Ascending aorta (tissue), 2 donors: ENCODE measurements around the gene CACNA1E. TPM values are rescaled to one million over a fixed set of nuclear protein-coding genes. Genes with fewer than 3 reads are reported as not detected.

Source experiments
- DNase-seq, 2 donors: peaks; one replicate each; pipeline ENCODE4 v3.0.0-alpha.2; 2019; ENCODE audit warnings: low spot score in 2 of 2
- H3K27ac ChIP-seq, 2 donors: fragments of 200-600 bp; sonication (generic); one replicate each; pipeline ENCODE4 v1.5.1; 2016 to 2017; ENCODE audit warnings: mild to moderate bottlenecking in 1 of 2
- H3K27me3 ChIP-seq: fragments of 200-600 bp; sonication (generic); one replicate; pipeline ENCODE4 v1.5.1; 2017
- H3K36me3 ChIP-seq, 2 donors: fragments of 200-600 bp; sonication (generic); one replicate each; pipeline ENCODE4 v1.5.1; 2016
- H3K4me1 ChIP-seq, 2 donors: fragments of 200-600 bp; sonication (generic); one replicate each; pipeline ENCODE4 v1.5.1; 2016 to 2017; ENCODE audit warnings: mild to moderate bottlenecking in 1 of 2
- H3K4me3 ChIP-seq, 2 donors: fragments of 200-600 bp; sonication (generic); one replicate each; pipeline ENCODE4 v1.5.1; 2016 to 2017; ENCODE audit warnings: mild to moderate bottlenecking in 1 of 2
- H3K9me3 ChIP-seq, 2 donors: fragments of 200-600 bp; sonication (generic); one replicate each; pipeline ENCODE4 v1.5.1; 2016
- intact Hi-C: fragments of 100-400 bp; cut with DNase I; formaldehyde crosslinking; loops from one replicate; pipeline ENCODE4 v1.15.1; 2023
- total RNA-seq: library from RNA; depleted of rRNA; stranded (reverse); fragments of >200 nt; gene quantifications from one replicate; pipeline ENCODE4 v1.1.0, GENCODE V29; 2016
- TF ChIP-seq, protein P1 (sequence below), 3 experiments: fragments of 200-600 bp in 2 of 3; fragments of 450-650 bp in 1 of 3; sonication (generic) in 2 of 3; IDR thresholded peaks; one replicate each; pipeline ENCODE4 v1.5.1; 2016 to 2019; ENCODE audit warnings: antibody characterized with exemption in 3 of 3, mild to moderate bottlenecking in 1 of 3, moderate library complexity in 1 of 3

CACNA1E gene
- total RNA-seq, 1 donor from 2014 or later: not detected

DNA sequence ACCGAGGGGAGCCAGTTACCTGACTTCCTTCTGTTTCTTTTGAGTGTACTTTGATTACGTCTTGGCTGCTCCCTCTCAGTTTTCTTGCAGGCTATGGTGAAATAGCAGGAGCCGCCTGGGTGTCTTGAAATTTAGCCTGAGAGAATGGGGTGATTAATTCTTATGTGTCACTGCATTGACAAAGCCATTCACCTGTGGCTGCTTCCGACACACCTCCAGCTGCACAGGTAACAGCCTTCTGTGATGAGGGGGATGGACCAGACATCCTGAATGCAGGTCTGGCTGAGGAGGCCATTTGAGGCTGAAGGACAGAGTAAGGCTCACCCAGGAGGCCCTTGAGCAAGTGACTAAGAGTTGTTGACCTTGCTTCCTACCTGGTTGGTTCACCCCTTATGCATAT is 16.5 kb downstream of the CACNA1E start:
- Histone ChIP-seq H3K36me3 (no peaks in the 10 kb centered on the region), H3K4me1 (no peaks in the 10 kb centered on the region), H3K27ac (no peak overlapping the region), H3K9me3 (no peaks in the 10 kb centered on the region), H3K4me3 (no peak overlapping the region), H3K27me3 (no peaks in the 10 kb centered on the region)
- intact Hi-C loops: no loop called here
- TF ChIP-seq, protein P1, sequence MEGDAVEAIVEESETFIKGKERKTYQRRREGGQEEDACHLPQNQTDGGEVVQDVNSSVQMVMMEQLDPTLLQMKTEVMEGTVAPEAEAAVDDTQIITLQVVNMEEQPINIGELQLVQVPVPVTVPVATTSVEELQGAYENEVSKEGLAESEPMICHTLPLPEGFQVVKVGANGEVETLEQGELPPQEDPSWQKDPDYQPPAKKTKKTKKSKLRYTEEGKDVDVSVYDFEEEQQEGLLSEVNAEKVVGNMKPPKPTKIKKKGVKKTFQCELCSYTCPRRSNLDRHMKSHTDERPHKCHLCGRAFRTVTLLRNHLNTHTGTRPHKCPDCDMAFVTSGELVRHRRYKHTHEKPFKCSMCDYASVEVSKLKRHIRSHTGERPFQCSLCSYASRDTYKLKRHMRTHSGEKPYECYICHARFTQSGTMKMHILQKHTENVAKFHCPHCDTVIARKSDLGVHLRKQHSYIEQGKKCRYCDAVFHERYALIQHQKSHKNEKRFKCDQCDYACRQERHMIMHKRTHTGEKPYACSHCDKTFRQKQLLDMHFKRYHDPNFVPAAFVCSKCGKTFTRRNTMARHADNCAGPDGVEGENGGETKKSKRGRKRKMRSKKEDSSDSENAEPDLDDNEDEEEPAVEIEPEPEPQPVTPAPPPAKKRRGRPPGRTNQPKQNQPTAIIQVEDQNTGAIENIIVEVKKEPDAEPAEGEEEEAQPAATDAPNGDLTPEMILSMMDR (IDR thresholded peaks at IDR 0.05): no peak
- no peak for DNase-seq

DNA sequence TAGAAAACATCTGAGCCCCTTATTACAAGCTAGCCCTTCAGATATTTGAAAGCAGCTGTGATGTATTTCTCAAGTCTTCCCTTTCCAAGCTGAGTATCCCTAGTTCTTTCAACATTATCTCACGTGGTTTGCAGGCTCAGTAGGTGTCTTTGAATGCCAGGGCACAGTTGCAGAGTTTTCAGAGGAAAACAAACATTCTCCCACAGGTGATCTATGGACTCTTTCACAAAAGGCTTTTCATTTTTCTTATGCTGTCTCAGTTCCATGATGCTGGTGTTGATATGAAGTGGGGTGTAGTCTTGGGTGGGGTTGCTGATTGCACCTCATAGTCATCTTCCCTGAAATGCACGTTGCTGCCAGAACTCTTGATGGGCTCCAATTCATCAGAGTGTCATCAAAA is 17.3 kb downstream of the CACNA1E start:
- intact Hi-C loops: no loop called here
- H3K4me1 ChIP-seq: no peaks in the 10 kb centered on the region
- H3K27ac ChIP-seq: no peak overlapping the region
- H3K27me3 ChIP-seq: no peaks in the 10 kb centered on the region
- H3K9me3 ChIP-seq: no peaks in the 10 kb centered on the region
- H3K4me3 ChIP-seq: no peak overlapping the region
- no peaks in the 10 kb centered on the region for H3K36me3 ChIP-seq
- DNase-seq: no peak
- TF ChIP-seq, protein P1 (IDR thresholded peaks at IDR 0.05): no peak

DNA sequence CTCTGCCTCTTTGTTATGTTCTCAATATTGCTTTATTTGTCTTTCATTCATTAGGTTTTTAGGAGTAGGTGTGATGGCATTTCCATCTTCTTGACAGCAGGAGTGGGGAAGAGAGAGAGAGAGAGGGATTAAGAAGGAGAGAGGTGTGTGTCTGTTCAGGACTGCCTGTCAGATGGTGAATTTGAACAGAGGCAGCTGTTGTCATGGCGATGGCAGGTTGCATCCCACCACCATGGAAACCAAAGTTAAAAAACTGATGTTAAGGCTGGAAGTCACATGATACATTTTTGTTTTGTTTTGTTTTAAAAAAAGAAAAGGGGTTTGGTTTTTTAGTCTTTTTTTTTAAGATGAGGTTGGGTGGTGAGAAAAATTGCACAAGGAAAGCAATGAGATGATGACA is 18.3 kb downstream of the CACNA1E start:
- no peaks in the 10 kb centered on the region for H3K27me3 ChIP-seq
- no peaks in the 10 kb centered on the region for H3K36me3 ChIP-seq
- intact Hi-C loops: no loop called here
- TF ChIP-seq, protein P1 (IDR thresholded peaks at IDR 0.05): no peak
- H3K4me1 ChIP-seq: no peaks in the 10 kb centered on the region
- no peaks in the 10 kb centered on the region for H3K9me3 ChIP-seq
- H3K27ac ChIP-seq: no peak overlapping the region
- no peak for DNase-seq
- H3K4me3 ChIP-seq: no peak overlapping the region

DNA sequence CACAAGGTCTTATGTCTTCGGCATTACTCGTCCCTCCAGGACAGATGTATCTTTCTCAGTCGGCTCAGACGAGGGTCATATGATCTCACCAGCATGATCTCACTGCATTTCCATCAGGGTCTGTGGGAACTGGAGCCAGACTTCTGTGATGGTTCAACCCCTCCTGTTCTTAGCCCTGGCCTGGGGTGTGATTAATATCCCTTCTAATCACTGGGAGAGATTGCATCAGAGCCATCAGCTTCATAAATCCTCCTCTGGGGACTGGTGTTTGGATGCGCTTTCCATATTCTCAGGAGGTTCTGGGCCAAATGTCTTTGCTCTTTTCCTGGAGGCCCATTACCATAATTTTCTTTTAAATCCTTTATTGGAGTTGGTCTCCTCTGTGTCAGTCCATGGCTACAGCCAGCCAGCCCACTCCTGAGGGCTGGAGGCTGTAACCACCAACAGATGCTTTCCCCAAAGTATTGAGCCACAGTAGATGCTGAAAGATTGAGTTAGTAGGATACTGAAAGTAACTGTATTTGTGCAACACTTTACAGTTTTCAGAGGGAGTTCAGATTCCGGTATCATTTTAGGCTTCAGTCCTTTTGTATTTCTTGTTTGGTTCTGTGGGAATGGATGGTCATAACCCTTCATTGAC is 20.0 kb downstream of the CACNA1E start:
- H3K36me3 ChIP-seq: no peaks in the 10 kb centered on the region

DNA sequence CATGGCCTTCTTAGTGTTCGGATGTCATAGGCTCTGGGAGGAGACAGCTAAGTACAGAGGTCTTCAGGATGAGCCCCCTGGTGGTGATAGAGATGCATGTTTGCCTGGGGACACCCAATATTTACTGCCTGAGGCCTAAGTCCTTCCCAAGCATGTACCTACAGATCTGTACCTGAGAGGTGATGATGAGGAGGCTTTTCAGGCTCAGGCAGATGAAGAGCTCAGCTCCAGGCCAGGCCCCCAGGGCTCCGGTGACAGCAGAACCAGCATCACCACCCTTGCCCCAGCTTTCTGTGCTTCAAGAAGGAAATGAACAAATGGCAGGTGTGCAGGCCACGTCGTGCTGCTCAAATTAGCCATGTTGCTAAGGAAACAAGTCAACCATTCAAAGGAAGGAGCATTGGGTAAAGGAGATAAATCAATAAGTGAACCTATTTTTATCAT is 21.1 kb downstream of the CACNA1E start:
- no peaks in the 10 kb centered on the region for H3K4me1 ChIP-seq
- intact Hi-C loops: no loop called here
- no peak for DNase-seq
- H3K27me3 ChIP-seq: no peaks in the 10 kb centered on the region
- H3K4me3 ChIP-seq: no peak overlapping the region
- H3K9me3 ChIP-seq: no peaks in the 10 kb centered on the region
- TF ChIP-seq, protein P1 (IDR thresholded peaks at IDR 0.05): no peak
- H3K36me3 ChIP-seq: no peaks in the 10 kb centered on the region
- H3K27ac ChIP-seq: no peak overlapping the region

More for the DNA sequence above, 20.0 kb downstream of the CACNA1E start:
- Histone ChIP-seq H3K27ac (no peak overlapping the region), H3K9me3 (no peaks in the 10 kb centered on the region), H3K27me3 (no peaks in the 10 kb centered on the region), H3K4me1 (no peaks in the 10 kb centered on the region), H3K4me3 (no peak overlapping the region)
- TF ChIP-seq, protein P1 (IDR thresholded peaks at IDR 0.05): no peak
- DNase-seq: no peak
- intact Hi-C loops: no loop called here
